Lung (tissue), 16 donors: Measurements from ENCODE around the gene RXFP4. TPM values are rescaled to one million over a fixed set of nuclear protein-coding genes. Genes with fewer than 3 reads are reported as not detected.
"Not testable (repeated sequence)": the region's sequence is repeated elsewhere in the genome, so short reads cannot be mapped to it uniquely, and the experiment has no call there.

Experiments used
- ATAC-seq: fragments of 200-7000 bp; cut with Tn5 transposase; one replicate; pipeline ENCODE4 v1.9.1; 2020; ENCODE audit warnings: moderate number of reproducible peaks; ENCODE audit not compliant: insufficient read depth, low FRiP score
- DNase-seq, 3 donors: peaks; one replicate each; pipeline ENCODE4 v3.0.0-alpha.2; 2013 to 2017
- H3K27ac ChIP-seq, 2 donors: one replicate each; pipeline ENCODE4 v1.5.1; 2013; ENCODE audit warnings: mild to moderate bottlenecking in 2 of 2, moderate library complexity in 2 of 2, control low read depth in 1 of 2, inconsistent platforms in 1 of 2, low read depth in 1 of 2, low read length in 1 of 2
- H3K27me3 ChIP-seq, 3 donors: one replicate each; pipeline ENCODE4 v1.5.1; 2013; ENCODE audit warnings: low read length in 2 of 3; ENCODE audit not compliant: control insufficient read depth in 3 of 3, insufficient read depth in 3 of 3
- H3K36me3 ChIP-seq, 4 donors: one replicate each; pipeline ENCODE4 v1.5.1; 2013; ENCODE audit warnings: low read length in 4 of 4, mild to moderate bottlenecking in 1 of 4, moderate library complexity in 1 of 4; ENCODE audit not compliant: control insufficient read depth in 4 of 4, insufficient read depth in 4 of 4
- H3K4me1 ChIP-seq, 5 donors: one replicate each; pipeline ENCODE4 v1.5.1; 2013; ENCODE audit warnings: low read length in 5 of 5, mild to moderate bottlenecking in 2 of 5, moderate library complexity in 1 of 5; ENCODE audit not compliant: control insufficient read depth in 5 of 5, insufficient read depth in 5 of 5
- H3K4me3 ChIP-seq: one replicate; pipeline ENCODE4 v1.5.1; 2013; ENCODE audit warnings: mild to moderate bottlenecking, control low read depth, moderate library complexity
- H3K9ac ChIP-seq, 2 donors: one replicate each; pipeline ENCODE4 v1.5.1; 2013; ENCODE audit warnings: low read length in 2 of 2, control low read depth in 1 of 2; ENCODE audit not compliant: insufficient read depth in 1 of 2
- H3K9me3 ChIP-seq, 4 donors: one replicate each; pipeline ENCODE4 v1.5.1; 2013; ENCODE audit warnings: low read length in 3 of 4, mild to moderate bottlenecking in 1 of 4, moderate library complexity in 1 of 4; ENCODE audit not compliant: control insufficient read depth in 4 of 4, insufficient read depth in 3 of 4
- CTCF ChIP-seq: IDR thresholded peaks from 2 replicates; pipeline ENCODE4 v1.5.1; 2012; ENCODE audit warnings: mild to moderate bottlenecking; ENCODE audit errors: control extremely low read depth, extremely low read depth
- WGBS, 2 donors: extraction: QIAGEN DNeasy Blood & Tissue Kit; methylation state at CpG; one replicate each; pipeline ENCODE4 v1.1.7; 2013; 5-methylcytosine and 5-hydroxymethylcytosine counted together
- long read RNA-seq, 5 donors: transcript quantifications; one replicate each; lab custom pipeline, GENCODE V29; 2026
- polyA plus RNA-seq, 2 donors: library from polyadenylated mRNA; stranded (reverse); fragments of 200-250 nt; gene quantifications; one replicate each; pipeline ENCODE4 v1.2.1, GENCODE V29; 2013
- total RNA-seq, 2 donors: library from RNA; depleted of rRNA in 1 of 2; stranded (reverse); fragments of >200 nt in 1 of 2; gene quantifications; one replicate each; pipeline ENCODE4 v1.2.1, GENCODE V29; 2014 to 2021
- donor health status: control.
- donor health status: control.
- donor health status: Bipolar disorder and iron deficiency.
- donor health status: healthy.
- donor health status: DM: yes; HTN: yes; CAD: no.

Gene RXFP4
- not detected for total RNA-seq
- polyA plus RNA-seq, result under 1 TPM; 0.05 to 0.20 TPM
- long read RNA-seq, donor 1, partial matches to known transcripts, result 0 of 1 reads
- long read RNA-seq, donor 1, other reads (novel, unspliced or antisense), result 0 of 1 reads
- long read RNA-seq, donor 2, result 0 reads
- long read RNA-seq, donor 3, result 0 reads
- long read RNA-seq, donor 4, partial matches to known transcripts, result 0 of 1 reads
- long read RNA-seq, donor 4, other reads (novel, unspliced or antisense), result 0 of 1 reads
- long read RNA-seq, donor 5, partial matches to known transcripts, result 0 of 2 reads
- long read RNA-seq, donor 5, other reads (novel, unspliced or antisense), result 0 of 2 reads

- WGBS, 2 donors, result 39 to 44% methylated on average over 11 of the region's 11 CpGs
- Histone ChIP-seq H3K9me3 (no peaks in the 10 kb centered on the region), H3K27ac (peak within 1 kb of the TSS; percentile 62 to 87), H3K4me3 (no peak within 1 kb of the TSS), H3K4me1 (peaks cover 0 to 26% (median 17%) of the 10 kb centered on the region in 5 donors), H3K36me3 (peaks cover 0 to 4% (median 0%) of the 10 kb centered on the region in 4 donors), H3K27me3 (no peaks in the 10 kb centered on the region), H3K9ac (peak within 1 kb of the TSS in 1 of 2 donors; percentile 3)
- ATAC-seq (peak; percentile 17), DNase-seq (peak in 2 of 3 donors; percentile 27 to 29)
- TF ChIP-seq CTCF, result no peak
Measured at GRCh38 chr1:155940993-155941844, at the start of gene RXFP4. Gene RXFP4 (plus strand): TSS chr1:155941638. CDS start chr1:155941710, 72 bp downstream.

GRCh38 chr1:155892796-155893195 lies 48.6 kb upstream of the RXFP4 start:
- DNase-seq, result peak; percentile 35 to 68 (median 37)

GRCh38 chr1:155893389-155894142 lies 47.9 kb upstream of the RXFP4 start:
- Histone ChIP-seq H3K4me1 (peaks cover 4 to 11% (median 5%) of the 10 kb centered on the region in 5 donors), H3K4me3 (no peak overlapping the region), H3K27me3 (no peaks in the 10 kb centered on the region), H3K9me3 (no peaks in the 10 kb centered on the region), H3K27ac (peak overlapping the region; percentile 80 to 86), H3K36me3 (peaks cover 0 to 8% (median 5%) of the 10 kb centered on the region in 4 donors), H3K9ac (peak overlapping the region in 1 of 2 donors; percentile 23)
- no peak for TF ChIP-seq CTCF
- DNase-seq, result peak in 2 of 3 donors; percentile 73 to 76
- ATAC-seq, result no peak
- 42 to 47% methylated on average over 10 of the region's 10 CpGs for WGBS, 2 donors

More at GRCh38 chr1:155892796-155893195, 48.6 kb upstream of the RXFP4 start:
- H3K9me3 ChIP-seq, result no peaks in the 10 kb centered on the region
- 43 to 70% methylated on average over 3 of the region's 3 CpGs for WGBS, 2 donors
- peak overlapping the region; percentile 73 to 79 for H3K27ac ChIP-seq
- no peak for ATAC-seq
- H3K27me3 ChIP-seq, result no peaks in the 10 kb centered on the region
- no peak for TF ChIP-seq CTCF
- no peak overlapping the region for H3K4me3 ChIP-seq
- H3K36me3 ChIP-seq, result peaks cover 0 to 7% (median 4%) of the 10 kb centered on the region in 4 donors
- peaks cover 4 to 11% (median 5%) of the 10 kb centered on the region in 5 donors for H3K4me1 ChIP-seq
- no peak overlapping the region for H3K9ac ChIP-seq

GRCh38 chr1:155895617-155896016 lies 45.8 kb upstream of the RXFP4 start:
- WGBS, 2 donors, result 94% methylated on average over 6 of the region's 6 CpGs
- H3K9me3 ChIP-seq, H3K4me3 ChIP-seq, H3K9ac ChIP-seq, ATAC-seq, H3K27me3 ChIP-seq, H3K27ac ChIP-seq, DNase-seq: not testable (repeated sequence)
- H3K36me3 ChIP-seq, result peaks cover 17 to 21% (median 18%) of the 10 kb centered on the region in 4 donors
- H3K4me1 ChIP-seq, result peaks cover 4 to 11% (median 5%) of the 10 kb centered on the region in 5 donors

GRCh38 chr1:155896476-155896875 lies 45.0 kb upstream of the RXFP4 start:
- H3K9ac ChIP-seq, H3K27me3 ChIP-seq, H3K4me3 ChIP-seq, ATAC-seq, DNase-seq, H3K27ac ChIP-seq, H3K9me3 ChIP-seq: not testable (repeated sequence)
- Histone ChIP-seq H3K4me1 (peaks cover 4 to 11% (median 5%) of the 10 kb centered on the region in 5 donors), H3K36me3 (peaks cover 19 to 24% (median 21%) of the 10 kb centered on the region in 4 donors)
- WGBS, 2 donors, result 95 to 96% methylated on average over 8 of the region's 8 CpGs
